Loucy (cell line): ENCODE results near the gene SPINT2.

Experiments used
- CTCF ChIP-seq: fragments of 200-600 bp; sonication (generic); conservative IDR thresholded peaks from 2 replicates; pipeline ENCODE4 v1.5.1; 2014; ENCODE audit warnings: mild to moderate bottlenecking, antibody characterized with exemption, low read length
- EZH2phosphoT487 ChIP-seq: fragments of 200-600 bp; IDR thresholded peaks from 2 replicates; pipeline ENCODE4 v1.6.1; 2018; ENCODE audit warnings: antibody characterized with exemption, mild to moderate bottlenecking, moderate library complexity, borderline replicate concordance

GRCh38 chr19:38281811-38282566 is 17.6 kb downstream of the SPINT2 start:
- TF ChIP-seq CTCF (no peak), EZH2phosphoT487 (no peak)
